ENCODE data around the gene RAMAC. TPM values are rescaled to one million over a fixed set of nuclear protein-coding genes. Genes with fewer than 3 reads are reported as not detected.

Gene RAMAC
- total and polyA plus RNA-seq, 2 of the 4 experiments (the other 2 are of a cell fraction): 23.6 to 29.6 TPM

GRCh38 chr15:82995938-82996337 is 9.9 kb downstream of the RAMAC start:
- Histone ChIP-seq H3K18ac (ENCODE audit: low read depth, low read length) (no peak overlapping the region), H3K23ac (ENCODE audit: low read depth, low read length) (no peak overlapping the region), H3K4me1 (ENCODE audit: control insufficient read depth, insufficient read depth, low read length) (peaks cover 2% of the 10 kb centered on the region; the same call in 1 of the 2 replicates), H4K20me1 (ENCODE audit: insufficient read depth, low read length) (no peaks in the 10 kb centered on the region), H4K8ac (ENCODE audit: low read depth in 2 of 2, low read length in 2 of 2) (no peak overlapping the region), H2BK120ac (ENCODE audit: low read depth, low read length) (no peak overlapping the region), H3K56ac (ENCODE audit: extremely low read depth, insufficient read depth, low read length) (no peak overlapping the region), H3K9ac (ENCODE audit: low read depth, low read length) (no peak overlapping the region), H3K14ac (replicated peaks; ENCODE audit: low read depth, low read length) (no peak overlapping the region), H4K91ac (ENCODE audit: insufficient read depth, low read depth, low read length) (no peak overlapping the region), H3K27me3 (ENCODE audit: control insufficient read depth, insufficient read depth, low read length) (no peaks in the 10 kb centered on the region), H2BK15ac (ENCODE audit: low read depth, low read length) (no peak overlapping the region), H2AK5ac (ENCODE audit: low read depth, low read length) (no peak overlapping the region), H3K27ac (ENCODE audit: insufficient read depth, low read length) (no peak overlapping the region), H4K5ac (ENCODE audit: low read depth, low read length) (no peak overlapping the region), H2AFZ (replicated peaks; ENCODE audit: low read length, poor library complexity) (no peak overlapping the region), H3K36me3 (ENCODE audit: control insufficient read depth, insufficient read depth, low read length) (no peaks in the 10 kb centered on the region), H2BK5ac (ENCODE audit: low read depth, low read length, poor library complexity, severe bottlenecking) (no peak overlapping the region), H3K9me3 (ENCODE audit: control insufficient read depth, insufficient read depth, low read length) (no peaks in the 10 kb centered on the region), H3K9me1 (ENCODE audit: insufficient read depth, low read length) (no peaks in the 10 kb centered on the region), H3K79me1 (ENCODE audit: low read depth in 1 of 2, low read length in 2 of 2) (no peaks in the 10 kb centered on the region), H3K4me3 (ENCODE audit: insufficient read depth, low read depth, low read length) (no peak overlapping the region), H3K4ac (ENCODE audit: low read depth, low read length) (no peak overlapping the region), H3K4me2 (ENCODE audit: low read depth, low read length) (no peak overlapping the region), H2BK20ac (ENCODE audit: low read depth, low read length) (no peak overlapping the region), H2AK9ac (replicated peaks; ENCODE audit: low read depth, low read length, poor library complexity) (peak overlapping the region; percentile 9)
- no peak for ATAC-seq (ENCODE audit: low read depth)
- in situ Hi-C loops (cut with MboI; ENCODE audit: low sequenced_read_pairs) (no loop called here), intact Hi-C loops (cut with micrococcal nuclease) (no loop called here), dilution Hi-C loops (cut with HindIII; ENCODE audit: low sequenced_read_pairs, unreplicated experiment) (no loop called here)
- TF ChIP-seq SMC3 (IDR thresholded peaks at IDR 0.05; ENCODE audit: low read depth, low read length) (no peak), RAD21 (IDR thresholded peaks at IDR 0.05; ENCODE audit: low read length) (no peak), NFE2L2 (IDR thresholded peaks at IDR 0.05; ENCODE audit: low read depth, low read length) (no peak), USF2 (IDR thresholded peaks at IDR 0.05; ENCODE audit: low read depth, low read length) (no peak), BHLHE40 (IDR thresholded peaks at IDR 0.05; ENCODE audit: low read depth, low read length) (no peak), CHD1 (IDR thresholded peaks at IDR 0.05; ENCODE audit: low read depth, low read length) (no peak), CTCF (conservative IDR thresholded peaks at IDR 0.05; ENCODE audit: low read depth, low read length) (no peak), RCOR1 (IDR thresholded peaks at IDR 0.05; ENCODE audit: insufficient replicate concordance, low read length) (no peak), CEBPB (IDR thresholded peaks at IDR 0.05; ENCODE audit: low read depth, low read length) (no peak), MAZ (IDR thresholded peaks at IDR 0.05; ENCODE audit: borderline replicate concordance, low read depth, low read length) (no peak), RFX5 (IDR thresholded peaks at IDR 0.05; ENCODE audit: low read depth, low read length) (no peak), MAFK (IDR thresholded peaks at IDR 0.05; ENCODE audit: low read depth, low read length) (no peak), ELK1 (IDR thresholded peaks at IDR 0.05; ENCODE audit: borderline replicate concordance, low read depth, low read length) (no peak), MXI1 (IDR thresholded peaks at IDR 0.05; ENCODE audit: borderline replicate concordance, low read depth, low read length) (no peak)
- BruUV-seq (replicated peaks): no TSS peak
- no CpG with 5 or more reads among the region's 3 CpGs for WGBS, 2 experiments (ENCODE audit: extremely low coverage in 2 of 2, insufficient read length in 1 of 2)
- POLR2A ChIA-PET (ENCODE audit: unreplicated experiment): interaction anchor here (0.6 kb wide), 1 partner anchor 455 kb away, joined by 3 read pairs; the partner anchor contains the start of gene RPS17
- CTCF ChIA-PET: interaction anchor here (1.4 kb wide), 1 partner anchor 146 kb away, joined by 3 read pairs; no protein-coding TSS in a partner anchor
- DNase-seq: peak; percentile 41
